Measurements from ENCODE around the gene C12orf57.

DNA sequence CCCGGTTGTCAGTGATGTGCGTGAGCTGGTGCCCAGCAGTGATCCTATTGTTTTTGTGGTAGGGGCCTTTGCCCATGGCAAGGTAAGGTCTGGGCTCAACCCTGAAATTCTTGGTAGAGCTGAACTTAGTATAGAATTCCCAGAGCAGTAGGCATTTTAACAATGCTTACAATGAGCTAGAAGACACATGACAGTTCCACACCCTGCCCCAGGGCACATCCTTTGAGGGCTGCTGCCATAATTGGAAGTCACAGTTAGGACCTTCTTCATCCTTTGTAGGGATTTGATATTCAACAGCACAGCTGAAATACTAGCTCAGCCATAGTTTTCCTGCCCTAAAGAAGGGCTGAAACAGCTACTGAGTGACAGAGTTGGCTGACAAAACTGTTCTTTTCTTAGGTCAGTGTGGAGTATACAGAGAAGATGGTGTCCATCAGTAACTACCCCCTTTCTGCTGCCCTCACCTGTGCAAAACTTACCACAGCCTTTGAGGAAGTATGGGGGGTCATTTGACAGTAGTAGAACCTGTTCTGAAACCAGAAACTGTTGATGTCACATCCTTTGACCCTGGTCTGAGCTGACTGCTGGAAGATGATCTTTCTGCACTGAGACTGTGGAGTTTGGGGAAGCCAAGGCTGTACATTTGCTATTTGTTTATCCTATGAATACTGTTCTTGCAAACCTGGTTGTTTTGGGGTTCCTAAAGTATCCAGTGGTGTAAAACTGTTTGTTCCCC, 31.6 kb downstream of the C12orf57 start:
- TF ChIP-seq, protein P1, sequence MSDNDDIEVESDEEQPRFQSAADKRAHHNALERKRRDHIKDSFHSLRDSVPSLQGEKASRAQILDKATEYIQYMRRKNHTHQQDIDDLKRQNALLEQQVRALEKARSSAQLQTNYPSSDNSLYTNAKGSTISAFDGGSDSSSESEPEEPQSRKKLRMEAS (IDR thresholded peaks at IDR 0.05), result no peak
- no peak for TF ChIP-seq EZH2 (IDR thresholded peaks at IDR 0.05; ENCODE audit: low read depth, low read length, severe bottlenecking)
- TF ChIP-seq RAD21 (IDR thresholded peaks at IDR 0.05 in 1 of 2, conservative IDR thresholded peaks at IDR 0.05 in 1 of 2; ENCODE audit: low read depth in 2 of 2, low read length in 2 of 2), result no peak
- TF ChIP-seq TAF7 (optimal IDR thresholded peaks at IDR 0.05; ENCODE audit: borderline replicate concordance, low read depth, low read length), result no peak
- TF ChIP-seq TEAD4 (IDR thresholded peaks at IDR 0.05; ENCODE audit: low read depth, low read length), result no peak
- TF ChIP-seq POLR2AphosphoS5 (IDR thresholded peaks at IDR 0.05; ENCODE audit: low read depth, low read length), result no peak; the same call in 1 of the 2 replicates
- TF ChIP-seq, protein P2, sequence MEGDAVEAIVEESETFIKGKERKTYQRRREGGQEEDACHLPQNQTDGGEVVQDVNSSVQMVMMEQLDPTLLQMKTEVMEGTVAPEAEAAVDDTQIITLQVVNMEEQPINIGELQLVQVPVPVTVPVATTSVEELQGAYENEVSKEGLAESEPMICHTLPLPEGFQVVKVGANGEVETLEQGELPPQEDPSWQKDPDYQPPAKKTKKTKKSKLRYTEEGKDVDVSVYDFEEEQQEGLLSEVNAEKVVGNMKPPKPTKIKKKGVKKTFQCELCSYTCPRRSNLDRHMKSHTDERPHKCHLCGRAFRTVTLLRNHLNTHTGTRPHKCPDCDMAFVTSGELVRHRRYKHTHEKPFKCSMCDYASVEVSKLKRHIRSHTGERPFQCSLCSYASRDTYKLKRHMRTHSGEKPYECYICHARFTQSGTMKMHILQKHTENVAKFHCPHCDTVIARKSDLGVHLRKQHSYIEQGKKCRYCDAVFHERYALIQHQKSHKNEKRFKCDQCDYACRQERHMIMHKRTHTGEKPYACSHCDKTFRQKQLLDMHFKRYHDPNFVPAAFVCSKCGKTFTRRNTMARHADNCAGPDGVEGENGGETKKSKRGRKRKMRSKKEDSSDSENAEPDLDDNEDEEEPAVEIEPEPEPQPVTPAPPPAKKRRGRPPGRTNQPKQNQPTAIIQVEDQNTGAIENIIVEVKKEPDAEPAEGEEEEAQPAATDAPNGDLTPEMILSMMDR (IDR thresholded peaks at IDR 0.05; ENCODE audit: control extremely low read depth in 1 of 3, insufficient read depth in 1 of 3, low read depth in 1 of 3, low read length in 3 of 3), result no peak

All from H1 (cell line).